ENCODE results near the gene BMAL2. TPM values are rescaled to one million over a fixed set of nuclear protein-coding genes. Genes with fewer than 3 reads are reported as not detected.

Gene BMAL2
- total and polyA plus RNA-seq, 2 of the 13 experiments (the other 11 are each of a cell fraction or from before 2014, with no cell fraction given): 4.8 to 27.4 TPM

DNA sequence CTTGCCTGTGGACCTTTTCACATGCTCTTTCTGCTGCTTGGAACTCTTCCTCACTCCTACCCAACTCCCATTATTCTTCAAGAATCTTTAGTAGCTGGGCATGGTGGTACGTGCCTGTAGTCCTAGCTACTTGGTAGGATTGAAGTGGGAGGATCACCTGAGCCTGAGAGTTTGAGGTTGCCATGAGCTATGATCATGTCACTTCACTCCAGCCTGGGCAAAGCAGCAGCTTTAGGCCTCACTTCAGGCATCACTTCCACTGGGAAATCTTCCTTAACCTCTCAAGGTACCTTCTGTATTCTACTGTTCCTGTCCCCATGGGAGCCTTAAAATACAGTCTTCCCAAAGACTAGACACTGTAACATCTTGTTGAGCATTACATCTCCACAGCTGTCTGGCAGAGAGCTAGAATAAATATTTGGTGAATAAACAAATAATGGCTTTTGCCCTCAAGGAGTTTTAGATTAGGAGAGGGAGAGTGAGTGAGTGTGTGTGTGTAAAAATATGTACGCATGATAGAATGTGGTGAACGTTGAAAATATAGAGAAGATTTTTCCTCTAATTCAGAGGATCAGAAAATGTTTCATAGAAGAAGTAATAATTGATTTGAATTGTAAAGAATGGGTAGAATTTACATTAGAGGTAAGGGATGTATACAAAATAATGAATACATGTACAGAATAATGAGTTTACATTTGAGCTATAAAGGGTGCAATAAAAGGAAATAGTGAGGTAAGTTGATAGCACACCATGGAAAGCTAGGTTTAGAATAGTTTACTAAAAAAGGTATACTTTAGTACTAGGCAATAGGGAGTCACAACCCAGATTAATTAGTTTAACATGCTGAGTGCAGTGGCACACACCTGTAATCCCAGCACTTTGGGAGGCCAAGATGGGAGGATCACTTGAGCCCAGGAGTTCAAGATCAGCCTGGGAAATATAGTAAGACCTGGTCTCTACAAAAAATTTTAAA, 29.2 kb upstream of the BMAL2 start:
- Histone ChIP-seq H3K4me3 (replicated peaks in 1 of 3; ENCODE audit: insufficient read depth in 1 of 3, low read depth in 2 of 3, low read length in 3 of 3) (no peak overlapping the region), H2AFZ (ENCODE audit: low read length) (no peak overlapping the region), H3K36me3 (replicated peaks in 1 of 2; ENCODE audit: control insufficient read depth in 1 of 2, insufficient read depth in 2 of 2, low read length in 2 of 2) (peaks cover 1 to 3% of the 10 kb centered on the region in 2 experiments; a peak in 1 of 5 replicates), H3K27ac (ENCODE audit: extremely low read length, insufficient read depth, low read length) (no peak overlapping the region), H3K4me1 (ENCODE audit: insufficient read depth, low read length) (peaks cover 10% of the 10 kb centered on the region), H3K9ac (ENCODE audit: insufficient read depth, low read depth, low read length) (no peak overlapping the region), H4K20me1 (ENCODE audit: insufficient read depth, low read length) (no peaks in the 10 kb centered on the region; the same call in 1 of the 2 replicates), H3K79me2 (ENCODE audit: insufficient read depth, low read length) (no peaks in the 10 kb centered on the region), H3K9me3 (ENCODE audit: low read length) (no peaks in the 10 kb centered on the region), H3K4me2 (ENCODE audit: low read depth, low read length) (no peak overlapping the region), H3K27me3 (ENCODE audit: control insufficient read depth in 1 of 2, insufficient read depth in 2 of 2, low read length in 2 of 2) (no peaks in the 10 kb centered on the region)
- in situ Hi-C loops (cut with HindIII; ENCODE audit: extremely low pct_ligation_motif_present, low pct_unique_long_range_greater_than_20kb) (loop anchor here (10.0 kb wide), 1 partner anchor 269 kb away; no protein-coding TSS in a partner anchor), intact Hi-C loops (cut with micrococcal nuclease; ENCODE audit: unreplicated experiment) (loop anchor here (5.0 kb wide), 1 partner anchor 266 kb away; no protein-coding TSS in a partner anchor)
- no peak for DNase-seq (ENCODE audit: low spot score)
- 59% methylated on average over 3 of the region's 3 CpGs for WGBS (ENCODE audit: low lambda C conversion rate)
- no peak for FAIRE-seq
- ChIA-PET CTCF (ENCODE audit: low intra/inter-chr PET ratio, low total read pairs) (no interaction called here), POLR2A (interaction anchor here (1.3 to 1.6 kb wide), 2 partner anchors 29 to 90 kb away, joined by 4 read pairs; partner anchors contain the start of gene BMAL2)
- ATAC-seq: peak; percentile 67
- BruUV-seq (replicated peaks): no TSS peak
- TF ChIP-seq, protein P1, sequence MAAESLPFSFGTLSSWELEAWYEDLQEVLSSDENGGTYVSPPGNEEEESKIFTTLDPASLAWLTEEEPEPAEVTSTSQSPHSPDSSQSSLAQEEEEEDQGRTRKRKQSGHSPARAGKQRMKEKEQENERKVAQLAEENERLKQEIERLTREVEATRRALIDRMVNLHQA (CRISPR knock-in tag; IDR thresholded peaks at IDR 0.05): no peak
- TF ChIP-seq PTBP1 (IDR thresholded peaks at IDR 0.05; ENCODE audit: low read depth, low read length, poor library complexity, severe bottlenecking) (no peak), GATAD2A (CRISPR knock-in tag; IDR thresholded peaks at IDR 0.05) (0 out of 2 replicates have a peak, but pooled peaks have one; percentile 21), MIER3 (CRISPR knock-in tag; IDR thresholded peaks at IDR 0.05; ENCODE audit: borderline replicate concordance) (no peak), SAP130 (CRISPR knock-in tag; IDR thresholded peaks at IDR 0.05; ENCODE audit: low read depth) (0 out of 2 replicates have a peak, but pooled peaks have one; percentile 16), EP300 (IDR thresholded peaks at IDR 0.05; ENCODE audit: low read depth in 2 of 2, low read length in 2 of 2) (0 out of 4 replicates have a peak, but pooled peaks of 1 of the 2 experiments have one; percentile 14), EP300 (CRISPR knock-in tag; IDR thresholded peaks at IDR 0.05; ENCODE audit: borderline replicate concordance) (no peak), ZNF552 (CRISPR knock-in tag; IDR thresholded peaks at IDR 0.05; ENCODE audit: borderline replicate concordance) (no peak), ESRRA (CRISPR knock-in tag; IDR thresholded peaks at IDR 0.05; ENCODE audit: low read depth) (no peak)
- TF ChIP-seq, protein P2, sequence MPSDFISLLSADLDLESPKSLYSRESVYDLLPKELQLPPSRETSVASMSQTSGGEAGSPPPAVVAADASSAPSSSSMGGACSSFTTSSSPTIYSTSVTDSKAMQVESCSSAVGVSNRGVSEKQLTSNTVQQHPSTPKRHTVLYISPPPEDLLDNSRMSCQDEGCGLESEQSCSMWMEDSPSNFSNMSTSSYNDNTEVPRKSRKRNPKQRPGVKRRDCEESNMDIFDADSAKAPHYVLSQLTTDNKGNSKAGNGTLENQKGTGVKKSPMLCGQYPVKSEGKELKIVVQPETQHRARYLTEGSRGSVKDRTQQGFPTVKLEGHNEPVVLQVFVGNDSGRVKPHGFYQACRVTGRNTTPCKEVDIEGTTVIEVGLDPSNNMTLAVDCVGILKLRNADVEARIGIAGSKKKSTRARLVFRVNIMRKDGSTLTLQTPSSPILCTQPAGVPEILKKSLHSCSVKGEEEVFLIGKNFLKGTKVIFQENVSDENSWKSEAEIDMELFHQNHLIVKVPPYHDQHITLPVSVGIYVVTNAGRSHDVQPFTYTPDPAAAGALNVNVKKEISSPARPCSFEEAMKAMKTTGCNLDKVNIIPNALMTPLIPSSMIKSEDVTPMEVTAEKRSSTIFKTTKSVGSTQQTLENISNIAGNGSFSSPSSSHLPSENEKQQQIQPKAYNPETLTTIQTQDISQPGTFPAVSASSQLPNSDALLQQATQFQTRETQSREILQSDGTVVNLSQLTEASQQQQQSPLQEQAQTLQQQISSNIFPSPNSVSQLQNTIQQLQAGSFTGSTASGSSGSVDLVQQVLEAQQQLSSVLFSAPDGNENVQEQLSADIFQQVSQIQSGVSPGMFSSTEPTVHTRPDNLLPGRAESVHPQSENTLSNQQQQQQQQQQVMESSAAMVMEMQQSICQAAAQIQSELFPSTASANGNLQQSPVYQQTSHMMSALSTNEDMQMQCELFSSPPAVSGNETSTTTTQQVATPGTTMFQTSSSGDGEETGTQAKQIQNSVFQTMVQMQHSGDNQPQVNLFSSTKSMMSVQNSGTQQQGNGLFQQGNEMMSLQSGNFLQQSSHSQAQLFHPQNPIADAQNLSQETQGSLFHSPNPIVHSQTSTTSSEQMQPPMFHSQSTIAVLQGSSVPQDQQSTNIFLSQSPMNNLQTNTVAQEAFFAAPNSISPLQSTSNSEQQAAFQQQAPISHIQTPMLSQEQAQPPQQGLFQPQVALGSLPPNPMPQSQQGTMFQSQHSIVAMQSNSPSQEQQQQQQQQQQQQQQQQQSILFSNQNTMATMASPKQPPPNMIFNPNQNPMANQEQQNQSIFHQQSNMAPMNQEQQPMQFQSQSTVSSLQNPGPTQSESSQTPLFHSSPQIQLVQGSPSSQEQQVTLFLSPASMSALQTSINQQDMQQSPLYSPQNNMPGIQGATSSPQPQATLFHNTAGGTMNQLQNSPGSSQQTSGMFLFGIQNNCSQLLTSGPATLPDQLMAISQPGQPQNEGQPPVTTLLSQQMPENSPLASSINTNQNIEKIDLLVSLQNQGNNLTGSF (CRISPR knock-in tag; IDR thresholded peaks at IDR 0.05): no peak
- TF ChIP-seq, protein P3, sequence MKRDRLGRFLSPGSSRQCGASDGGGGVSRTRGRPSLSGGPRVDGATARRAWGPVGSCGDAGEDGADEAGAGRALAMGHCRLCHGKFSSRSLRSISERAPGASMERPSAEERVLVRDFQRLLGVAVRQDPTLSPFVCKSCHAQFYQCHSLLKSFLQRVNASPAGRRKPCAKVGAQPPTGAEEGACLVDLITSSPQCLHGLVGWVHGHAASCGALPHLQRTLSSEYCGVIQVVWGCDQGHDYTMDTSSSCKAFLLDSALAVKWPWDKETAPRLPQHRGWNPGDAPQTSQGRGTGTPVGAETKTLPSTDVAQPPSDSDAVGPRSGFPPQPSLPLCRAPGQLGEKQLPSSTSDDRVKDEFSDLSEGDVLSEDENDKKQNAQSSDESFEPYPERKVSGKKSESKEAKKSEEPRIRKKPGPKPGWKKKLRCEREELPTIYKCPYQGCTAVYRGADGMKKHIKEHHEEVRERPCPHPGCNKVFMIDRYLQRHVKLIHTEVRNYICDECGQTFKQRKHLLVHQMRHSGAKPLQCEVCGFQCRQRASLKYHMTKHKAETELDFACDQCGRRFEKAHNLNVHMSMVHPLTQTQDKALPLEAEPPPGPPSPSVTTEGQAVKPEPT (CRISPR knock-in tag; IDR thresholded peaks at IDR 0.05; ENCODE audit: low read depth): no peak
- TF ChIP-seq, protein P4, sequence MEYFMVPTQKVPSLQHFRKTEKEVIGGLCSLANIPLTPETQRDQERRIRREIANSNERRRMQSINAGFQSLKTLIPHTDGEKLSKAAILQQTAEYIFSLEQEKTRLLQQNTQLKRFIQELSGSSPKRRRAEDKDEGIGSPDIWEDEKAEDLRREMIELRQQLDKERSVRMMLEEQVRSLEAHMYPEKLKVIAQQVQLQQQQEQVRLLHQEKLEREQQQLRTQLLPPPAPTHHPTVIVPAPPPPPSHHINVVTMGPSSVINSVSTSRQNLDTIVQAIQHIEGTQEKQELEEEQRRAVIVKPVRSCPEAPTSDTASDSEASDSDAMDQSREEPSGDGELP (IDR thresholded peaks at IDR 0.05; ENCODE audit: borderline replicate concordance, low read depth): peak; percentile 59; the same call in 1 of the 2 replicates
- TF ChIP-seq, protein P5, sequence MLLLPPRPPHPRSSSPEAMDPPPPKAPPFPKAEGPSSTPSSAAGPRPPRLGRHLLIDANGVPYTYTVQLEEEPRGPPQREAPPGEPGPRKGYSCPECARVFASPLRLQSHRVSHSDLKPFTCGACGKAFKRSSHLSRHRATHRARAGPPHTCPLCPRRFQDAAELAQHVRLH (CRISPR knock-in tag; IDR thresholded peaks at IDR 0.05; ENCODE audit: borderline replicate concordance, low read depth): no peak
